Activated T-helper 17 cell treated with anti-CD3 and anti-CD28 coated beads, Interleukin-2, amount 50 U/mL, for 72 hours (primary cell): ENCODE data around the gene TFAP2B. TPM values are rescaled to one million over a fixed set of nuclear protein-coding genes. Genes with fewer than 3 reads are reported as not detected.

ENCODE experiments used
- ATAC-seq: fragments of 150-1000 bp; cut with Tn5 transposase; replicated peaks from 2 replicates; pipeline ENCODE4 v1.10.0; 2021; ENCODE audit warnings: mild to moderate bottlenecking, moderate library complexity
- H3K27ac Mint-ChIP-seq: one replicate; pipeline ENCODE4 v1.8.0; 2022; ENCODE audit warnings: mixed read lengths
- H3K27me3 Mint-ChIP-seq: one replicate; pipeline ENCODE4 v1.8.0; 2022; ENCODE audit warnings: mixed read lengths
- H3K36me3 Mint-ChIP-seq: one replicate; pipeline ENCODE4 v1.8.0; 2022; ENCODE audit warnings: low read depth, mild to moderate bottlenecking, mixed read lengths
- H3K4me1 Mint-ChIP-seq: one replicate; pipeline ENCODE4 v1.8.0; 2022; ENCODE audit warnings: mixed read lengths
- H3K4me3 Mint-ChIP-seq: one replicate; pipeline ENCODE4 v1.8.0; 2022; ENCODE audit warnings: mild to moderate bottlenecking, mixed read lengths
- H3K9me3 Mint-ChIP-seq: one replicate; pipeline ENCODE4 v1.8.0; 2022; ENCODE audit warnings: mixed read lengths
- total RNA-seq, 2 donors: library from RNA; stranded (reverse); gene quantifications; one replicate each; pipeline ENCODE4 v1.2.3, GENCODE V29; 2022

TFAP2B gene
- total RNA-seq, 2 donors from 2014 or later = not detected

GRCh38 chr6:50819904-50820868 is 1.5 kb downstream of the TFAP2B start:
- Mint-ChIP-seq H3K4me3 (no peak overlapping the region), H3K27me3 (peaks cover 74% of the 10 kb centered on the region), H3K36me3 (no peaks in the 10 kb centered on the region), H3K9me3 (no peaks in the 10 kb centered on the region), H3K4me1 (no peaks in the 10 kb centered on the region), H3K27ac (no peak overlapping the region)
- ATAC-seq = no peak

GRCh38 chr6:50820869-50821264 is 2.2 kb downstream of the TFAP2B start:
- no peak overlapping the region for H3K27ac Mint-ChIP-seq
- peaks cover 81% of the 10 kb centered on the region for H3K27me3 Mint-ChIP-seq
- no peaks in the 10 kb centered on the region for H3K9me3 Mint-ChIP-seq
- ATAC-seq = no peak
- no peaks in the 10 kb centered on the region for H3K4me1 Mint-ChIP-seq
- no peaks in the 10 kb centered on the region for H3K36me3 Mint-ChIP-seq
- H3K4me3 Mint-ChIP-seq = no peak overlapping the region

GRCh38 chr6:50821441-50822077 is 2.9 kb downstream of the TFAP2B start:
- no peaks in the 10 kb centered on the region for H3K36me3 Mint-ChIP-seq
- H3K9me3 Mint-ChIP-seq = no peaks in the 10 kb centered on the region
- peaks cover 87% of the 10 kb centered on the region for H3K27me3 Mint-ChIP-seq
- H3K4me3 Mint-ChIP-seq = no peak overlapping the region
- H3K27ac Mint-ChIP-seq = no peak overlapping the region
- no peak for ATAC-seq
- no peaks in the 10 kb centered on the region for H3K4me1 Mint-ChIP-seq

- H3K9me3 Mint-ChIP-seq = no peaks in the 10 kb centered on the region
- no peaks in the 10 kb centered on the region for H3K4me1 Mint-ChIP-seq
- peaks cover 88% of the 10 kb centered on the region for H3K27me3 Mint-ChIP-seq
- no peak overlapping the region for H3K27ac Mint-ChIP-seq
- no peak for ATAC-seq
- H3K36me3 Mint-ChIP-seq = no peaks in the 10 kb centered on the region
- H3K4me3 Mint-ChIP-seq = no peak overlapping the region
These were observed 3.4 kb downstream of the TFAP2B start for GRCh38 chr6:50822078-50822476.

- no peaks in the 10 kb centered on the region for H3K4me1 Mint-ChIP-seq
- H3K4me3 Mint-ChIP-seq = no peak overlapping the region
- no peak overlapping the region for H3K27ac Mint-ChIP-seq
These were observed 4.6 kb downstream of the TFAP2B start for GRCh38 chr6:50823094-50823920.

GRCh38 chr6:50824552-50824951 is 5.9 kb downstream of the TFAP2B start:
- Mint-ChIP-seq H3K9me3 (no peaks in the 10 kb centered on the region), H3K27ac (no peak overlapping the region), H3K27me3 (peaks cover 83% of the 10 kb centered on the region), H3K4me3 (no peak overlapping the region), H3K36me3 (no peaks in the 10 kb centered on the region), H3K4me1 (no peaks in the 10 kb centered on the region)
- ATAC-seq = no peak

More at GRCh38 chr6:50823094-50823920, 4.6 kb downstream of the TFAP2B start:
- no peaks in the 10 kb centered on the region for H3K9me3 Mint-ChIP-seq
- peaks cover 84% of the 10 kb centered on the region for H3K27me3 Mint-ChIP-seq
- H3K36me3 Mint-ChIP-seq = no peaks in the 10 kb centered on the region
- ATAC-seq = no peak

- Mint-ChIP-seq H3K36me3 (no peaks in the 10 kb centered on the region), H3K4me1 (no peaks in the 10 kb centered on the region), H3K27me3 (peaks cover 81% of the 10 kb centered on the region), H3K9me3 (no peaks in the 10 kb centered on the region), H3K27ac (no peak overlapping the region), H3K4me3 (no peak overlapping the region)
- no peak for ATAC-seq
These were observed 6.8 kb downstream of the TFAP2B start for GRCh38 chr6:50825375-50826036.

GRCh38 chr6:50826037-50826761 is 7.5 kb downstream of the TFAP2B start:
- Mint-ChIP-seq H3K36me3 (no peaks in the 10 kb centered on the region), H3K27me3 (peaks cover 74% of the 10 kb centered on the region), H3K4me3 (no peak overlapping the region), H3K27ac (no peak overlapping the region), H3K9me3 (no peaks in the 10 kb centered on the region), H3K4me1 (no peaks in the 10 kb centered on the region)
- ATAC-seq = no peak

- Mint-ChIP-seq H3K27ac (no peak overlapping the region), H3K9me3 (no peaks in the 10 kb centered on the region), H3K27me3 (peaks cover 68% of the 10 kb centered on the region), H3K4me3 (no peak overlapping the region), H3K4me1 (no peaks in the 10 kb centered on the region), H3K36me3 (no peaks in the 10 kb centered on the region)
- ATAC-seq = no peak
These were observed 8.1 kb downstream of the TFAP2B start for GRCh38 chr6:50826803-50827202.

GRCh38 chr6:50829049-50829448 is 10.4 kb downstream of the TFAP2B start:
- H3K4me3 Mint-ChIP-seq = no peak overlapping the region
- no peaks in the 10 kb centered on the region for H3K36me3 Mint-ChIP-seq
- H3K27ac Mint-ChIP-seq = no peak overlapping the region
- no peaks in the 10 kb centered on the region for H3K4me1 Mint-ChIP-seq
- ATAC-seq = no peak
- H3K9me3 Mint-ChIP-seq = no peaks in the 10 kb centered on the region
- peaks cover 54% of the 10 kb centered on the region for H3K27me3 Mint-ChIP-seq

- H3K9me3 Mint-ChIP-seq = no peaks in the 10 kb centered on the region
- H3K4me3 Mint-ChIP-seq = no peak overlapping the region
- ATAC-seq = no peak
- H3K27me3 Mint-ChIP-seq = peaks cover 44% of the 10 kb centered on the region
- no peaks in the 10 kb centered on the region for H3K4me1 Mint-ChIP-seq
- no peak overlapping the region for H3K27ac Mint-ChIP-seq
- H3K36me3 Mint-ChIP-seq = no peaks in the 10 kb centered on the region
These were observed 11.3 kb downstream of the TFAP2B start for GRCh38 chr6:50829898-50830444.

GRCh38 chr6:50831186-50831585 is 12.5 kb downstream of the TFAP2B start:
- H3K9me3 Mint-ChIP-seq = no peaks in the 10 kb centered on the region
- ATAC-seq = no peak
- no peak overlapping the region for H3K27ac Mint-ChIP-seq
- no peak overlapping the region for H3K4me3 Mint-ChIP-seq
- H3K4me1 Mint-ChIP-seq = no peaks in the 10 kb centered on the region
- peaks cover 42% of the 10 kb centered on the region for H3K27me3 Mint-ChIP-seq
- H3K36me3 Mint-ChIP-seq = no peaks in the 10 kb centered on the region

- ATAC-seq = no peak
- Mint-ChIP-seq H3K9me3 (no peaks in the 10 kb centered on the region), H3K4me3 (no peak overlapping the region), H3K27ac (no peak overlapping the region), H3K27me3 (peaks cover 41% of the 10 kb centered on the region), H3K4me1 (no peaks in the 10 kb centered on the region), H3K36me3 (no peaks in the 10 kb centered on the region)
These were observed 14.2 kb downstream of the TFAP2B start for GRCh38 chr6:50832912-50833311.
